ENCODE data around the gene AKAP1. TPM values are rescaled to one million over a fixed set of nuclear protein-coding genes. Genes with fewer than 3 reads are reported as not detected.

Gene AKAP1
- total RNA-seq, 6 donors from 2014 or later = 51.2 to 147 (median 79.4) TPM

DNA sequence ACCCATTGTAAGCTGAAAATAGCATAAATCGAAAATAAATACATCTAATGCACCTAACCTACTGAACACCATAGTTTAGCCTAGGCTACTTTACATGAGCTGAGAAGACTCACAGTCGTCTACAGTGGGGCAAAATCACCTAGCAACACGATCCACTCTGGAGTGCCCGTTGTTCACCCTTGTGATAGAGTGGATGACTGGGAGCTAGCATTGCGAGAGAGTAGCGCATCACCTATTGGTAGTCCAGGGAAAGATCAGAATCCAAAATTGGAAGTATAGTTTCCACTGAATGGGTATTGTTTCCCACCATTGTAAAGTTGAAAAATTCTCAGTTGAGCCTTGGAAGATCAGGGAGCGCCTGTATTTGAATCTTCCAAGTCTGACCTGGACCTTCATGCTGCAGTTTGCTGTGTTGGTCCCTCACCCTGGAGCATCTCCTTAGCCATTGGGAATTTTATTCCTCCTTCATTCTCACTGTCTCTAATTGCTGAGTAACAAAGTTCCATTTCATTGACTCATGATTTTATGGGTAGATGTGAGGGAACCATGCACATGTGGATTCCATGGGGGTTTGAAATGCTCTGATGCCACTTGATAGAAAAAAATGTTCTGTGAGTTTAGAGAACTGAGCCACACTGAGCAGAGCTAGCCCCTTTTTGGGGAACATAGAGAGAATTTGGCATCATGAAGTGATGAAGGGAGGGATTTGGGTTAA, 19.6 kb downstream of the AKAP1 start:
- Histone ChIP-seq H3K9me3 (no peaks in the 10 kb centered on the region), H3K27me3 (no peaks in the 10 kb centered on the region), H3K27ac (no peak overlapping the region), H3K4me3 (no peak overlapping the region), H3K4me1 (peaks cover 0 to 31% (median 20%) of the 10 kb centered on the region in 4 donors), H3K36me3 (peaks cover 0 to 13% (median 5%) of the 10 kb centered on the region in 4 donors)
- TF ChIP-seq EP300 (IDR thresholded peaks at IDR 0.05) = no peak
- no peak for TF ChIP-seq POLR2A (IDR thresholded peaks at IDR 0.05)
- no peak for TF ChIP-seq POLR2AphosphoS5 (IDR thresholded peaks at IDR 0.05)
- TF ChIP-seq, protein P1, sequence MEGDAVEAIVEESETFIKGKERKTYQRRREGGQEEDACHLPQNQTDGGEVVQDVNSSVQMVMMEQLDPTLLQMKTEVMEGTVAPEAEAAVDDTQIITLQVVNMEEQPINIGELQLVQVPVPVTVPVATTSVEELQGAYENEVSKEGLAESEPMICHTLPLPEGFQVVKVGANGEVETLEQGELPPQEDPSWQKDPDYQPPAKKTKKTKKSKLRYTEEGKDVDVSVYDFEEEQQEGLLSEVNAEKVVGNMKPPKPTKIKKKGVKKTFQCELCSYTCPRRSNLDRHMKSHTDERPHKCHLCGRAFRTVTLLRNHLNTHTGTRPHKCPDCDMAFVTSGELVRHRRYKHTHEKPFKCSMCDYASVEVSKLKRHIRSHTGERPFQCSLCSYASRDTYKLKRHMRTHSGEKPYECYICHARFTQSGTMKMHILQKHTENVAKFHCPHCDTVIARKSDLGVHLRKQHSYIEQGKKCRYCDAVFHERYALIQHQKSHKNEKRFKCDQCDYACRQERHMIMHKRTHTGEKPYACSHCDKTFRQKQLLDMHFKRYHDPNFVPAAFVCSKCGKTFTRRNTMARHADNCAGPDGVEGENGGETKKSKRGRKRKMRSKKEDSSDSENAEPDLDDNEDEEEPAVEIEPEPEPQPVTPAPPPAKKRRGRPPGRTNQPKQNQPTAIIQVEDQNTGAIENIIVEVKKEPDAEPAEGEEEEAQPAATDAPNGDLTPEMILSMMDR (IDR thresholded peaks at IDR 0.05) = no peak
- DNase-seq (no peak), ATAC-seq (ENCODE audit: low FRiP score in 2 of 2) (no peak)
- 78 to 93% methylated on average over 7 of the region's 7 CpGs for WGBS, 2 donors

- DNase-seq = no peak
- no peaks in the 10 kb centered on the region for H3K9me3 ChIP-seq
- no peaks in the 10 kb centered on the region for H3K27me3 ChIP-seq
- TF ChIP-seq POLR2AphosphoS5 (IDR thresholded peaks at IDR 0.05) = no peak
- TF ChIP-seq POLR2A (IDR thresholded peaks at IDR 0.05) = no peak
- no peak for TF ChIP-seq EP300 (IDR thresholded peaks at IDR 0.05)
- TF ChIP-seq, protein P1 (IDR thresholded peaks at IDR 0.05) = no peak
- peaks cover 0 to 18% (median 5%) of the 10 kb centered on the region in 4 donors for H3K36me3 ChIP-seq
- no peak overlapping the region for H3K4me3 ChIP-seq
- 81 to 90% methylated on average over 2 to 8 of the region's 8 CpGs for WGBS, 2 donors
- H3K27ac ChIP-seq = no peak overlapping the region
- H3K4me1 ChIP-seq = peaks cover 6 to 41% (median 28%) of the 10 kb centered on the region in 4 donors
- no peak for ATAC-seq (ENCODE audit: low FRiP score in 2 of 2)
Measured at GRCh38 chr17:57105591-57105990, 20.5 kb downstream of the AKAP1 start.

- WGBS, 2 donors = 89 to 92% methylated on average over 17 of the region's 17 CpGs
- no peak for ATAC-seq (ENCODE audit: low FRiP score in 2 of 2)
- H3K9me3 ChIP-seq = no peaks in the 10 kb centered on the region
Measured at GRCh38 chr17:57106107-57106835, 21.2 kb downstream of the AKAP1 start.

DNA sequence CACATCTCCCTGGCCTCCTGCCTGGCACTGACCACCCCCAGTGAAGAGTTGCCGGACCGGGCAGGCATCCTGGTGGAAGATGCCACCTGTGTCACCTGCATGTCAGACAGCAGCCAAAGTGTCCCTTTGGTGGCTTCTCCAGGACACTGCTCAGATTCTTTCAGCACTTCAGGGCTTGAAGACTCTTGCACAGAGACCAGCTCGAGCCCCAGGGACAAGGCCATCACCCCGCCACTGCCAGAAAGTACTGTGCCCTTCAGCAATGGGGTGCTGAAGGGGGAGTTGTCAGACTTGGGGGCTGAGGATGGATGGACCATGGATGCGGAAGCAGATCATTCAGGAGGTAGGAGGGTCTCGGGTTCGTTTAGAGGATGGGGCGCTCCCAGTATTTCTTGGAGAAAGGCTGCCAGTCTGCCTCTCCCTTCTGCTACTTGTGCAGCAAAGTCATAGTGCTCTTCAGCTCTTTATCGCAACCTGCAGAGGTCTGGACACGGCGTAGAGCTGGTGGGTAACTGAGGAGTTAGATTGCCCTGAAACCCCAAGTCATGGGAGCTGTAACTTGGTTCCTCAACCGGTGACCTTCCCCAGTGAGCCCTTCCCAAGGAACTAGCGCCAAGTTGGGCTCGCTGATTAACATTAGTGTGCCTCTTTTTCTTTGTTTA, 21.9 kb downstream of the AKAP1 start:
- WGBS, 2 donors = 78 to 89% methylated on average over 12 to 14 of the region's 14 CpGs
- no peak overlapping the region for H3K4me3 ChIP-seq
- no peaks in the 10 kb centered on the region for H3K27me3 ChIP-seq
- no peak for DNase-seq
- H3K36me3 ChIP-seq = peaks cover 0 to 20% (median 7%) of the 10 kb centered on the region in 4 donors
- ATAC-seq (ENCODE audit: low FRiP score in 2 of 2) = no peak
- H3K4me1 ChIP-seq = peaks cover 6 to 46% (median 28%) of the 10 kb centered on the region in 4 donors
- H3K9me3 ChIP-seq = no peaks in the 10 kb centered on the region
- TF ChIP-seq POLR2AphosphoS5 (IDR thresholded peaks at IDR 0.05) (no peak), EP300 (IDR thresholded peaks at IDR 0.05) (no peak), POLR2A (IDR thresholded peaks at IDR 0.05) (no peak)
- TF ChIP-seq, protein P1 (IDR thresholded peaks at IDR 0.05) = no peak
- peak overlapping the region; percentile 34 to 77 (median 59) for H3K27ac ChIP-seq

More at GRCh38 chr17:57106107-57106835, 21.2 kb downstream of the AKAP1 start:
- Histone ChIP-seq H3K36me3 (peaks cover 0 to 18% (median 5%) of the 10 kb centered on the region in 4 donors), H3K27me3 (no peaks in the 10 kb centered on the region), H3K27ac (peak overlapping the region in 3 of 4 donors; percentile 34 to 77 (median 73)), H3K4me3 (no peak overlapping the region), H3K4me1 (peaks cover 6 to 46% (median 28%) of the 10 kb centered on the region in 4 donors)
- no peak for TF ChIP-seq POLR2AphosphoS5 (IDR thresholded peaks at IDR 0.05)
- peak in 1 of 2 donors; percentile 48 for DNase-seq

All from upper lobe of left lung (tissue), 6 donors.